Activated CD4-positive, alpha-beta T cell treated with anti-CD3 and anti-CD28 coated beads, Interleukin-2, amount 50 U/mL, for 1 hour (primary cell): ENCODE results near the gene PTPRR.

ENCODE experiments used
- DNase-seq: peaks from one replicate; pipeline ENCODE4 v3.0.0-alpha.2; 2020

The PTPRR gene

GRCh38 chr12:70637303-70638085 lies 283.0 kb downstream of the PTPRR start, which contains the start of gene PTPRB:
TSS of gene PTPRB (minus strand) at chr12:70637429. CDS start at chr12:70637395, 34 bp downstream.
- no peak for DNase-seq

- DNase-seq, result no peak
Measured at GRCh38 chr12:70635755-70636154, 284.8 kb downstream of the PTPRR start.

GRCh38 chr12:70628701-70629480 lies 291.6 kb downstream of the PTPRR start:
- no peak for DNase-seq

GRCh38 chr12:70627677-70628076 lies 292.9 kb downstream of the PTPRR start:
- DNase-seq, result no peak

GRCh38 chr12:70626180-70626579 lies 294.4 kb downstream of the PTPRR start:
- no peak for DNase-seq

- no peak for DNase-seq
Measured at GRCh38 chr12:70619471-70620152, 300.9 kb downstream of the PTPRR start.

- no peak for DNase-seq
Measured at GRCh38 chr12:70618371-70618770, 302.2 kb downstream of the PTPRR start.

GRCh38 chr12:70617450-70617849 lies 303.1 kb downstream of the PTPRR start:
- no peak for DNase-seq

GRCh38 chr12:70615174-70615866 lies 305.2 kb downstream of the PTPRR start:
- no peak for DNase-seq

GRCh38 chr12:70609739-70610491 lies 310.6 kb downstream of the PTPRR start:
- no peak for DNase-seq

GRCh38 chr12:70609203-70609602 lies 311.3 kb downstream of the PTPRR start:
- no peak for DNase-seq

- no peak for DNase-seq
Measured at GRCh38 chr12:70608184-70608583, 312.4 kb downstream of the PTPRR start.

GRCh38 chr12:70607107-70607506 lies 313.4 kb downstream of the PTPRR start:
- no peak for DNase-seq

GRCh38 chr12:70605976-70606375 lies 314.6 kb downstream of the PTPRR start:
- no peak for DNase-seq

- DNase-seq, result no peak
Measured at GRCh38 chr12:70604662-70605061, 315.9 kb downstream of the PTPRR start.

GRCh38 chr12:70603044-70603443 lies 317.5 kb downstream of the PTPRR start:
- no peak for DNase-seq

- DNase-seq, result no peak
Measured at GRCh38 chr12:70598467-70599193, 321.9 kb downstream of the PTPRR start.

GRCh38 chr12:70592664-70593063 lies 327.9 kb downstream of the PTPRR start:
- DNase-seq, result no peak

- DNase-seq, result no peak
Measured at GRCh38 chr12:70590549-70591226, 329.9 kb downstream of the PTPRR start.

GRCh38 chr12:70590051-70590450 lies 330.5 kb downstream of the PTPRR start:
- DNase-seq, result peak; percentile 38
